DMS153 (cell line): ENCODE data around the gene MUC4.

Source experiments
- DNase-seq: peaks from one replicate; lab custom pipeline; 2025; lab: John Stamatoyannopoulos, UW

MUC4 gene, protein sequence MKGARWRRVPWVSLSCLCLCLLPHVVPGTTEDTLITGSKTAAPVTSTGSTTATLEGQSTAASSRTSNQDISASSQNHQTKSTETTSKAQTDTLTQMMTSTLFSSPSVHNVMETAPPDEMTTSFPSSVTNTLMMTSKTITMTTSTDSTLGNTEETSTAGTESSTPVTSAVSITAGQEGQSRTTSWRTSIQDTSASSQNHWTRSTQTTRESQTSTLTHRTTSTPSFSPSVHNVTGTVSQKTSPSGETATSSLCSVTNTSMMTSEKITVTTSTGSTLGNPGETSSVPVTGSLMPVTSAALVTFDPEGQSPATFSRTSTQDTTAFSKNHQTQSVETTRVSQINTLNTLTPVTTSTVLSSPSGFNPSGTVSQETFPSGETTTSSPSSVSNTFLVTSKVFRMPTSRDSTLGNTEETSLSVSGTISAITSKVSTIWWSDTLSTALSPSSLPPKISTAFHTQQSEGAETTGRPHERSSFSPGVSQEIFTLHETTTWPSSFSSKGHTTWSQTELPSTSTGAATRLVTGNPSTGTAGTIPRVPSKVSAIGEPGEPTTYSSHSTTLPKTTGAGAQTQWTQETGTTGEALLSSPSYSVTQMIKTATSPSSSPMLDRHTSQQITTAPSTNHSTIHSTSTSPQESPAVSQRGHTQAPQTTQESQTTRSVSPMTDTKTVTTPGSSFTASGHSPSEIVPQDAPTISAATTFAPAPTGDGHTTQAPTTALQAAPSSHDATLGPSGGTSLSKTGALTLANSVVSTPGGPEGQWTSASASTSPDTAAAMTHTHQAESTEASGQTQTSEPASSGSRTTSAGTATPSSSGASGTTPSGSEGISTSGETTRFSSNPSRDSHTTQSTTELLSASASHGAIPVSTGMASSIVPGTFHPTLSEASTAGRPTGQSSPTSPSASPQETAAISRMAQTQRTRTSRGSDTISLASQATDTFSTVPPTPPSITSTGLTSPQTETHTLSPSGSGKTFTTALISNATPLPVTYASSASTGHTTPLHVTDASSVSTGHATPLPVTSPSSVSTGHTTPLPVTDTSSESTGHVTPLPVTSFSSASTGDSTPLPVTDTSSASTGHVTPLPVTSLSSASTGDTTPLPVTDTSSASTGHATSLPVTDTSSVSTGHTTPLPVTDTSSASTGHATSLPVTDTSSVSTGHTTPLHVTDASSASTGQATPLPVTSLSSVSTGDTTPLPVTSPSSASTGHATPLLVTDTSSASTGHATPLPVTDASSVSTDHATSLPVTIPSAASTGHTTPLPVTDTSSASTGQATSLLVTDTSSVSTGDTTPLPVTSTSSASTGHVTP (N-terminal part only)

DNA sequence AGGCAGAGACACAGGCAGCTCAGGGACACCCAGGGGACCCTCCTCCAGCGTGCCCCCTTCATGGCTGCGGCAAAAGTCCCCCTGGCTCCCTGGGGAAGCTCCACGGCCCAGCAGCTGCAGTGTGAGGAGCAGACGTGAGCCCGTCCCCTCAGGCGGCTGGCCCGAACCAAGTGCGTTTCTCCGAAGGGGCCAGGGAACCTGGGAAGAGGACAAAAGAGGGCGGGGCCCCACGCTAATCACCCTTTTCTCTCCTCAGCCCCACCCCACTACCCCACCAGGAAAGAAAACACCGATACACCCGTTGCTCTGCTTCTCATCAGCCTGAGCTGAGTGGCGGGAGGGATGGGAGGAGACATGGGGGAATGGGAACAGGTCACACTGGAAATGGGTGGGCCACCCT is at the start of gene MUC4:
Gene MUC4, minus strand, starts transcription at position 174 of the 400 bp plus-strand sequence. Its CDS starts 112 bp downstream, at position 62.
- no peak for DNase-seq

DNA sequence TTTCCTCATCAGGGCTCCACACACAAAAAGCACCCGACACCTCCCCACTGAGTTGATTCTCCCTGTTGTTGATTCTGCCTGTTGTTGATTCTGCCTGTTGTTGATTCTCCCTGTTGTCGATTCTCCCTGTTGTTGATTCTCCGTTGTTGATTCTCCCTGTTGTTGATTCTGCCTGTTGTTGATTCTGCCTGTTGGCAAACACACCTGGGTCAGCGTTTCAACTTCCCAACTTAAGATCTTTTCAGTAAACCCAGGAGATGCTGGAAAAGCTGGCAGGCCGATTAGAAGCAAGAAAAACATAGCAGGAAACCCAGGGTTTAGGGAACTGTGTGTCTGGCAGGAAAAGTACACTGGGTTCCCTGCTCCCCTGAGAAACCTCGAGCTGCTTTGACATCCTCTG is 48.7 kb upstream of the MUC4 start:
- DNase-seq, result no peak

DNA sequence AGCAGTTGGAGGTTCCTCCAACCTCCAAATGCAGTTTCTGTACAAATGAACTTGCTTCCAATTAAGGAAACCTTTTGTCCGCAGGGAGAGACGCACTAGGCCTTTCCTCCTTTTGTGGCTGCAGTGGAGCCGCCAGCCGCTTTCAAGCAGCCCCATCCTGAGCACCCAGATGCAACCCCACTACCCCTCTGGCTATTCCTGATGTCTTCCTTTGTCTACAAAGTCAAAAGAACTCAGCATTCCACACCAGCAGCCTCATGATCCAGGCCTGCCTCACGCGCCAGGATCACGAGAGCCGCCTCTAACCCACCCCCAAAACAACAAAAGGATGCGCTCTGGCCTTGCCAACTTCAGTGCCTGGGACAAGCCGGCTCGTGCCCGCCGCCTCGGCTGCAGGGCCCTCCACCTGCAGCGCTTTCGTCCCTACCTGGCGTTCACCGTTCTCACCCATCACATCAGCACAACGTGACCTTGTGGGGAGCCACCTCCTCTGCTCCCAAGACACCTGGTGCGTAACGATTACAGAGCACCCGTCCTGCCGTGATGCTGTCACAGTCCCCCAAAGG is 48.2 kb upstream of the MUC4 start:
- no peak for DNase-seq

DNA sequence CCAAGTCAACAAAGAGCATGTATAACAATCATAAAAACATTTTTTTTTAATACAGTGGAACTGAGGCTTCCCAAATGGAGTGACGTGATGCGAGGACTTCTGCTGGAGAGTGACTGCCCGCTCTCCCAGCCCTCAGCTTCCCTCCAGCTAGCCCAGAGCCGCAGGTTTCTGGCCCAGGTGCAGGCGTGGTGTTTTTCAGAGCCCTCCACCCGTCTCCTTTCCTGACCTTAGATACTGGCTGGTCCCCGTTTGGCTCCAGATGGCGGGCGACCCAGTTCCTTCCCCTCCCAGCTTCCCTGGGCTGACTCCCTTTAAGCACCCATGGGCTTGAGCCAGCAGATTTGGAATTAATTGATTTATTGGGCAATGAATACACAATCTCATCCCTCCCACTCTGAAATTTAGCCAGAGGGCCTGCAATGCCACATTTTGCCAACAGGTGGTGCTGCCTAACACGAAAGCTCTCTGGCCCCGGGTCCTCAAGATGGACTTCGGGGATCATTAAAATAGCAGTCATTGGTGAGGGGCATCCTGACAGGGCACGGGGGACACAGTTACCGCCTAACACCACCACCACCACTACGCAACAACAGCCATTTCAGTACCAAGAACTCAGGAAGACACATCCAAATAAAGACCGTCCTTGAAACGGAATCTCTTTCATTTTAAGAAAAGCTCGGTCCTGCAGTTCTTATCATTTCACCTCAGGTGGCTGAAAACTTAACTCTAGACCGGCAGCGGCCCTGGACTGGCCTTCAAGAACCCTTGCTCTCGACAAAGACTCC is 47.5 kb upstream of the MUC4 start:
- DNase-seq, result peak; percentile 39

DNA sequence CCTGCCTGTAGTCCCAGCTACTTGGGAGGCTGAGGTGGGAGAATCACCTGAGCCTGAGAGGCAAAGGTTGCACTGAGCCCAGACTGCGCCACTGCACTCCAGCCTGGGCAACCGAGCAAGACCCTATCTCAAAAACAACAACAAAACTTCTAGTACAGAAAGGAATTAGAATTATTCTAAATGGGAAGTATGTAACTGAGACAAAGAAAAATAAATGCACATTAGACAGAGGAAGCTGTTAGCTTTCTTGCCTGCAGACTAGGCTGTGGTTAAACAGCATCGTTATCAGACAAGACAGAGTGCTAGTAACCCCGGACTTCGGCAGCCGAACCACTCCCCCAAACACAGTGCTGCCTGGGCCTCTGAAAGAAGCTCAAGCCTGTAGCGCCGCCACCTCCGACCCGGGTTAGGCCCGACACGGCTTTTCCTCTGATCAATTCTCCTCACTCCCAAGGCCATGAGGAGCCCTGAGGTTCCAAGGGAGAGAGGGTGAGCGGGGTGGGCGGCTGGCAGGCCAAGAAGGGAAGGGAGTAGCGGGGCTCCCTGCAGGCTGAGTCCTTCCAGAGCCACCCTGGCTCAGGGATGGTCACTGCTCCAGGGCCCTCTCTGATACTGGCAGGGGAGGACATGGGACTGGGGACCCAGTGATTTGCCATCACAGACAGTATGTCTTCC is 44.8 kb upstream of the MUC4 start:
- DNase-seq, result no peak

DNA sequence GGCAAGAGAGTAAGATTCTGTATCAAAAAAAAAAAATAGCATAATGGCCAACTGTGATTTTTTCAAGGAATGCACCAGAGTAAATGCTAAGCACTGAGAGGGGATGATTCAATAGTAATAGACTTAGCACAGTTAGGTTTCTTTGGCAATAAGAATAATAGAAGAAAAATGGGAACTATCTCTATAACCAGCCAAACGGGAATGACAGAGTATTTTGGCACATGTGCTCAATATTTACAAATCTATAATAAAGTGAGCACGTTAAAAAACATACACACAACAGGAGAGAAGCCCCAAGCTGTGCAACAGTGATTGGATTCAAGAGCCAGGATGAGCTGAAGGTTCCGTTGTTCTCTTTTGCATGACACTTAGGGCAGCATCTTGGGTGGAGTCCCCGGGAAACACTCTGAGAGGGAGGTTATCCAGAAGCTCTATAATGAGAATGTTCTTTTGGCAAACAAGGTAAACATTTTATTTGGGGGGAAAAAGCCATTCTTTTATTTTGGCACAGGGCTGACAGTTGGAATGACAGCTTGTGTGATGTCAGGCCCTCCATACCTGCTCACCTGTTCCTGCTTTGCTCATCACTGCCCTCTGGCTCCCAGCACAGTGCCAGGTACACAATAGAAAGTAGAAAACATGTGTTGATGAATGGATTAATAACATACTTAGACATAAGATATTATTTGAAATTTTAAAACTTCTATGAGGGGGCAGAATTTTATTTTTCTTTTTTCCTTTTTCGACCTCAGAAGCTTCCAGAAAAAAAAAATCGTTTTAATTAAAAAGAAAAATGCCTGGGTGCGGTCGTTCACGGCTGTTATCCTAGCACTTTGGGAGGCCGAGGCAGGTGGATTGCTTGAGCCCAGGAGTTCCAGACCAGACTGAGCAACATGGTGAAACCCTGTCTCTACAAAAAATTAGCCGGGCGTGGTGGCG is 44.0 kb upstream of the MUC4 start:
- DNase-seq, result no peak

DNA sequence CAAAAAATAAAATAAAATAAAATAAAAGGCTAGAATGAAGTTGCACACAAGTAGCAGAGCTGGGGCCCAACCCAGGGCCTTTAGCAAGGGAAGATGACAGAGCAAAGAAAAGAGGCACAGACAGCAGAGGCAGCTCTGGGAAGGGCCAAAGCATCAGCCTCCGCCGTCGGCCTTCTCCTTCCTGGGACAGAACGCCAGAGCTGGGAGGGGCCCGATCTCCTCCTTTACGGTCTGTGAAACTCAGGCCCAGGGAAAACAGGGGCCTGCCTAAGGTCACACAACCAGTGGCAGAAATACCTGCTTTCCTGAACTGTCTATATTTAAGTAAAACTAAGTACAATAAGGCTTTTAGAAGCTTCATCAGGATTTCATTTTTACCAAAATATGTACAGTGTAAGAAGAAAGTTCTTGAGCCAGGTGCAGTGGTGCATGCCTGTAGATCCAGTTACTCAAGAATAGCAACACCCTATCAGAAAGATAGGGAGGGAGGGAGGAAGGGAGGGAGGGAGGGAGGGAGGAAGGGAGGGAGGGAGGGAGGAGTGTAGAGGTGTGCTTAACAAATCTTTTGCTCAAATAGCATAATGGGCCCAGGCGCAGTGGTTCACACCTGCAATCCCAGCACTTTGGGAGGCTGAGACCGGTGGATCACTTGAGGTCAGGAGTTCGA is 43.0 kb upstream of the MUC4 start:
- no peak for DNase-seq

DNA sequence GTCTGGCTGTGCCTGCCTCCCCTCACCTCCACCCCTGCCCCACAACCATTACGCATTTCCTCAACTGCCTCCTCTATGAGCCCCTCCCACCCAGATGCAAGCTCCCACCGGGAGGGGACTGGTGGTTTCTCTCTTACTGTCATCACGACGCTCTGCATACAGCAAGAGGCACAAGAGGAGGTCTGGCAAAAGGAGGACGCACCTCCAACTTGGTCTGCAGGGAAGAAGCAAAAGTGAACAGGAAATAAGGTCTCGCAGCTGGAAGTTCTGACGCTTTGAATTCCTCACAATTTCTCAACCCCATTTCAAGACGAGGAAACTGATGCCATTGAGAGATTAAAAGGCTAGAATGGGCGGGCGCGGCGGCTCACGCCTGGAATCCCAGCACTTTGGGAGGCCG is 42.3 kb upstream of the MUC4 start:
- DNase-seq, result no peak

DNA sequence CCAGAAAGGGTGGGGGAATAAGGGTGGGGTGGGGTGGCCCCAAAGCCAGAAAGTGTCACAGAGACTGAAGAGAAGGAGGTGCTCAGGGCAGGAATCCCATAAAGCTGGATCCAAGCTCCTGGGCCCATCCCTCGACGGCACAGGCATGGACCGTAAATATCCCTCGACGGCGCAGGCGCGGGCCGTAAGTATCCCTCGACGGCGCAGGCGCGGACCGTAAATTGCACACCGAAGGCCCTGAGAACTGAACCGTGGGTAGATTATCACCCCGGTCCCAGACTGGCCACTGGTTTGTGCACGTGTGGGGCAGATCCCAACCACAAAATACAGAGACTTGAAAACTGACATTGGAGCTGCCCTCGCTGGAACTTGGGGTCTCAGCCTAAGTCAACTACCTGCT is 41.3 kb upstream of the MUC4 start:
- no peak for DNase-seq

DNA sequence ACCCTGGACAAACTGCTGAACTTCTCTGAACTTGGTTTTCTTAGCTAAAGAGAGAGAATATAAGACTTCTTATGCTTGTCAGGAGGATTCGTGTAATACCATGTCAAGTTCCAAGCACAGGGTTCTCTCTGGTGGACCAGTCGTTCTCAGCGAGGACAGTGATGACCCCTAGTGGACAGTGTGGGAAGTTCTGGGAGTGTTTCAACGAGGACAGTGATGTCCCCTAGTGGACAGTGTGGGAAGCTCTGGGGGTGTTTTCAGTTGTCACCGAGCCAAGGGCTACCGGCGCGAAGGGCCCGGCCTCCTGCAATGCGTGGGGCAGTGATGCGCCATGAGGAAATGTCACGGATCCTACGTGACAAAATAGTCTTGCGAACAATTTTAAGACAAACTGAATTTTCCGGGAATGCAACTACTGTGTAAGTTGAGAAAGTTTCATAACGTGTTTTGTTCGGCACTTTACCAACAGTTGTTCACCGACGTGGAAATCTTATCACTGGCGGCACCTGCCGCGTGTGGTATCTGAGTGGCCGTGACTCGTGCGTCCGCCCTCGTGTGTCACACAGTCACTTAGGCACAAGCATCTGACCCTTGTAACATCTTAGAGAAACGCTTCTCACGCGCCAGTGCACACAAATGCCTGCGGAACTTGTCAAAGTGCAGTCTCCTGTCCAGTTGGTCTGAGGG is 39.3 kb upstream of the MUC4 start:
- peak; percentile 51 for DNase-seq

DNA sequence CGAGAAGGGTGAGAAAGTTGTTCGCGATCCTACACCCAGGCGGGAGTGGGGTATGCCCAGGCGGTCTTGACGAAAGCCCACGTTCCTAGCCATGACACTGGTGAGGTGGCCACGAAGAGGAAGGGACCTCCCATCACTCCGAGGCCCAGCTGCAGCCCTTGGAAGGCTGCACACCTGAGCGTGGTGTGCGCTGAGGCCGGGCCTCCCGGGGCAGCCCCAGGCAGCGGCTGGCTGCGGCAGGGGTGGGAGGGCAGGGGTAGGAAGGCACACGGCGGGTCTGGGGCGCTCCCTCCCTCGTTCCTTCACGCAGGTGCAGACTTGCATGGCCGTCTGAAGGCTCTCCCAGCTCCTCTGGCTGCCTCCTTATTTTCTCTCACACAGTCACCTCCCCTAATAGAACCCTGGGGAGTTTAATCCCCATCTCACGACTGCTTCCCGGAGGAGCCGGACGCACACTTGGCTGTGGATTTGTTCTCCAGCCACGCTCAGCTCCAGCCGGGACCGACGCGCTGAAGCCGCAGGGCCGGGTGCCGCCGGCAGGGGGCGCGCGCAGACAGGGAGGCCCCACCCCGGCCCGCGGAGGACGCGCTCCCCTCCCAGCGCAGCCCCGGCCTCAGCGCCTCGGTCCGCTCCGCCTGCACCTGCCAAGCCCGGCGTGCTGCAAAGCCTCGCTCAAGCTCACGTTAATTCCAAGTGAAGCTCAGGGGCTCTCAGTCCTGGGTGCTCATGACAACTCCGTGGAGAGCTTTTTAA is 37.8 kb upstream of the MUC4 start:
- no peak for DNase-seq

DNA sequence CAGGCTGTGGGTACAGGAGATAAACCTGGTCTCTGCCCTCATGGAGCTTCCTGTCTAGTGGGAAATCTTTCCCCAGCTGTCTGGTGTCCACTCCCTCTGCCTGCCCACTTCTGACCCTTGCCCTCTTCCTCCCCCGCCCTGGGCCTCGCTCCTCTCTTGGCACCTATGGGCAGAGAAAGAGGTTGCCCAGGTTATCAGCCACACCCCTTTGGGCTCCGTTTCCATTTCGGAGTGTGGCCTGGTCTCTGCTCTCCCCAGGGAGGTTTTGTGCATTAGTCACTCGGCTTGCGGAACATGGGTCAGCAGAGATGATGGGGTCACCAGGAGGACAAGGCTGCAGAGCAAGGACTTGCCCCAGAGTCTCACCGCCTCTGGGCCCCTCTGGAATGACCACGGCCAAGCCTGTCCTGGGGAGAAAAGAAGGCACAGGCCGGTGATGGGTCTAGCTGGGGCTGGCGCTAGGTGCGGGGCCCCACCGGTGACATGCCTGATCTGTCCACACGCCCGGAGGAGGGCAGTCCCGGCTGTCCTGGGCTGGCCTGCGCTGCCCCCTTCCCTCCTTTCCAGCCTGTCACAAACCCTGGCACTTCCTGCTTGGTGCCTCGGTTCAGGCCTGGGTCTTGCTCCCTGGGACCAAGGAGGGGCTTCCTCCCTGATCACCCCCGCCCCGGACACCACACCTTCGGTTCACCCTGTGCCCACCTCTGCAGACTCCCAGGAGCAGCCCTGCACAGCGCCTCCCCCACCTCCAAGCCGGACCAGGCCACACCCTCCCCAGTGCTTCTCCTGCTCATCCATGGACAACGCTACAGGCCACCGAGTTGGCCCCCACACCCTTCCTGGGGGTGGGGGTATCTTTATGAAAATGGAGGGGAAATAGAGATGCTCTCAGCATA is 35.6 kb upstream of the MUC4 start:
- DNase-seq, result no peak

DNA sequence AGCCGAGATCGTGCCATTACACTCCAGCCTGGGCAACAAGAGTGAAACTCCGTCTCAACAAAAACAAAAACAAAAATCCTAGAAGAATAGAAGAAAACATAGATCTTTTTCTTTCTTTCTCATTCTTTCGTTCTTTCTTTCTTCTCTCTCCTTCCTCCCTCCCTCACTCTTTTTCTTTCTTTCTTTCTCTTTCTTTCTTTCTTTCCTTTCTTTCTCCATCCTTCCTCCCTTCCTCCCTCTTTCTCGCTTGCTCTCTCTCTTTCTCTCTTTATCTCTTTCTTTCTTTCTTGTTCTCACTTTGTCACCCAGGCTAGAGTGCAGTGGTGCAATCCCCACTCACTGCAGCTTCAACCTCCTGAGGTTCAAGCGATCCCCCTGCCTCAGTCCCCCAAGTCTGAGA is 33.8 kb upstream of the MUC4 start:
- no peak for DNase-seq

DNA sequence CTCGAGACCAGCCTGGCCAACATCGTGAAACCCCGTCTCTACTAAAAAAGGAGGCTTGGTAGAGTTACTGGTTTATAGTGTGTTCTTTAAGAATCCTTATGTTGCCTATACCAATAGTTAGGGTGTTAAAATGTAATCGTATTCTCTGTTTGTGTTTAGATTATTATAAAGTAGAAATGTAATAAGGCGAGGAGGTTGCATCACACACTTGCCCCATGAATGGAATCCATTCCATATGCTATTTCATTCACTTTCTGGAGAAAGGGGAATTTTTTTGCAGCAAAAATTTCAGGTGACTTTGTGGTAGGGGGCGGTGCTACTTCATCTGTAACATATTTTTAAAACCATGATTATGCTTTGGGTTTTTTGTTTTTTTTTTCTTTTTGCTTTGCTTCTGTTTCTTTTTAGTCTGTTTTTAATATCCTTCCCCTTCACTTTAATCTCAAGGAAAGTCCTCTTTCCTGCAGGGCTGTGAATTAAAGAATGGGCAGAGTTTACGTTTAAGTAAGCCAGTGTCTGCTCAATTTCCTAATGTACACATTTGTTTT is 33.0 kb upstream of the MUC4 start:
- DNase-seq, result no peak

DNA sequence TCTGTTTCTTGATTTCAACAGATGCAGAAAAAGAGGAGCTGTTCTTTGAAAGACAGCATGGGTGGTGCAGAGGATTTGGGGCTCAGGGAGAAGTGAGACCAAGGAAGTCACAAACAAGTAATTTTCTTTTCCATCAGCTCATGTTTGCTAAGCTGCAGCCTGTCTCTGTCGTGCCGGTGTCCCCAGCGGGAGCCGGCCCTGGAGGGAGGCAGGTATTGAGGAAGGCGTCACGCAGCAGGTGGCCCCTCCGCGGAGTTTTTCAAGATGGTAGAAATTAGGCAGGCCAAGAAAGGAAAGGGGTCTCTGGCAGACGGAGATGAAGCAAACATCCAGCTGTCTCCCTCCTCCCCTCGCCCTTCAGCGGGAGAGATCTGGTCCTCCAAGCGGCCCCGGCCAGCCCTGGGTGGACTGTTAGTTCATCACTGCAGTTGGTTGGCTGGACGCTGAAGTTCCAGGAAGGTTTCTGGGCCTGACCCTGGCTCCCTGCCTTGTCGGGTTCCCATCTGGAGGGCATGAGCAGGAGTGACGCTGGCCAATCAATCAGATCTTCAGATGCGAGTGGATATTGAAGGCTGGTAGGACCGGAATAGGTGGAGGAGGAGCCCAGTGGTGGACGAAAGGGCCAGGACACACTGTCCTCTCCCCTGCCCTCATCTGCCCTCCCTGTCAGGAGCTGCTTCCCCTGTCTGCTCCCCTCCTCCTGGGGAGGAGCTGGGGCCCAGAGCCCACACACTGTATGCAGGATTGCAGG is 27.7 kb upstream of the MUC4 start:
- DNase-seq, result no peak
